ENCODE results near the gene PAK6. TPM values are rescaled to one million over a fixed set of nuclear protein-coding genes. Genes with fewer than 3 reads are reported as not detected.

The PAK6 gene
- 2.4 TPM for polyA plus RNA-seq (2012; ENCODE audit: insufficient read depth, insufficient read length, low read depth)

- Histone ChIP-seq H3K4me1 (no peaks in the 10 kb centered on the region; the same call in 1 of the 2 replicates), H3K36me3 (no peaks in the 10 kb centered on the region), H3K4me3 (ENCODE audit: low read depth, low read length) (peak within 1 kb of the TSS; percentile 47), H3K27me3 (no peaks in the 10 kb centered on the region), H3K9me3 (no peaks in the 10 kb centered on the region)
- TF ChIP-seq, protein P1, sequence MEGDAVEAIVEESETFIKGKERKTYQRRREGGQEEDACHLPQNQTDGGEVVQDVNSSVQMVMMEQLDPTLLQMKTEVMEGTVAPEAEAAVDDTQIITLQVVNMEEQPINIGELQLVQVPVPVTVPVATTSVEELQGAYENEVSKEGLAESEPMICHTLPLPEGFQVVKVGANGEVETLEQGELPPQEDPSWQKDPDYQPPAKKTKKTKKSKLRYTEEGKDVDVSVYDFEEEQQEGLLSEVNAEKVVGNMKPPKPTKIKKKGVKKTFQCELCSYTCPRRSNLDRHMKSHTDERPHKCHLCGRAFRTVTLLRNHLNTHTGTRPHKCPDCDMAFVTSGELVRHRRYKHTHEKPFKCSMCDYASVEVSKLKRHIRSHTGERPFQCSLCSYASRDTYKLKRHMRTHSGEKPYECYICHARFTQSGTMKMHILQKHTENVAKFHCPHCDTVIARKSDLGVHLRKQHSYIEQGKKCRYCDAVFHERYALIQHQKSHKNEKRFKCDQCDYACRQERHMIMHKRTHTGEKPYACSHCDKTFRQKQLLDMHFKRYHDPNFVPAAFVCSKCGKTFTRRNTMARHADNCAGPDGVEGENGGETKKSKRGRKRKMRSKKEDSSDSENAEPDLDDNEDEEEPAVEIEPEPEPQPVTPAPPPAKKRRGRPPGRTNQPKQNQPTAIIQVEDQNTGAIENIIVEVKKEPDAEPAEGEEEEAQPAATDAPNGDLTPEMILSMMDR (IDR thresholded peaks at IDR 0.05; ENCODE audit: low read depth, low read length) = no peak
- peak; percentile 65 for DNase-seq
Measured at GRCh38 chr15:40238532-40239403, at the start of gene PAK6. PAK6 (plus strand) TSS chr15:40239063; CDS start chr15:40264786, 25,723 bp downstream.

- Histone ChIP-seq H3K36me3 (peaks cover 71% of the 10 kb centered on the region), H3K27me3 (no peaks in the 10 kb centered on the region), H3K4me3 (ENCODE audit: low read depth, low read length) (no peak overlapping the region), H3K9me3 (no peaks in the 10 kb centered on the region), H3K4me1 (no peaks in the 10 kb centered on the region)
- TF ChIP-seq, protein P1 (IDR thresholded peaks at IDR 0.05; ENCODE audit: low read depth, low read length) = no peak
- DNase-seq = no peak
Measured at GRCh38 chr15:40190591-40190990, 48.3 kb upstream of the PAK6 start.

DNA sequence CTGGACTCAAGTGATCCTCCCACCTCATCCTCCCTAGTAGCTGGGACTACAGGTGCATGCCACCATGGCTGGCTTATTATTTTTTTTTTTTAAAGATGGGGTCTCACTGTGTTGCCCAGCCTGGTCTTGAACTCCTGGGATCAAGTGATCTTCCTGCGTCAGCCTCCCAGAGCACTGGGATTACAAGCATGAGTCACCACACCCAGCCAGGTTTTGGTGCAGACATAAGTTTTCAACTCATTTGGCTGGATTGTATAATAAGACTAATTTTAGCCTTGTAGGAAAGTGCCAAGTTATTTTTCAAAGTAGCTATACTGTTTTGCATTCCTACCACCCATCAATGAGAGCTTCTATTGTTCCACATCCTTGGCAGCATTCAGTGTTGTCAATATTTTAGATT lies 45.9 kb upstream of the PAK6 start:
- Histone ChIP-seq H3K27me3 (no peaks in the 10 kb centered on the region), H3K4me1 (no peaks in the 10 kb centered on the region), H3K36me3 (peaks cover 77% of the 10 kb centered on the region), H3K4me3 (ENCODE audit: low read depth, low read length) (no peak overlapping the region), H3K9me3 (no peaks in the 10 kb centered on the region)
- TF ChIP-seq, protein P1 (IDR thresholded peaks at IDR 0.05; ENCODE audit: low read depth, low read length) = no peak
- DNase-seq = no peak

GRCh38 chr15:40197434-40197833 lies 41.4 kb upstream of the PAK6 start:
- H3K36me3 ChIP-seq = peaks cover 82% of the 10 kb centered on the region
- H3K9me3 ChIP-seq = no peaks in the 10 kb centered on the region
- no peaks in the 10 kb centered on the region for H3K4me1 ChIP-seq
- TF ChIP-seq, protein P1 (IDR thresholded peaks at IDR 0.05; ENCODE audit: low read depth, low read length) = no peak
- no peak for DNase-seq
- H3K27me3 ChIP-seq = no peaks in the 10 kb centered on the region
- no peak overlapping the region for H3K4me3 ChIP-seq (ENCODE audit: low read depth, low read length)

DNA sequence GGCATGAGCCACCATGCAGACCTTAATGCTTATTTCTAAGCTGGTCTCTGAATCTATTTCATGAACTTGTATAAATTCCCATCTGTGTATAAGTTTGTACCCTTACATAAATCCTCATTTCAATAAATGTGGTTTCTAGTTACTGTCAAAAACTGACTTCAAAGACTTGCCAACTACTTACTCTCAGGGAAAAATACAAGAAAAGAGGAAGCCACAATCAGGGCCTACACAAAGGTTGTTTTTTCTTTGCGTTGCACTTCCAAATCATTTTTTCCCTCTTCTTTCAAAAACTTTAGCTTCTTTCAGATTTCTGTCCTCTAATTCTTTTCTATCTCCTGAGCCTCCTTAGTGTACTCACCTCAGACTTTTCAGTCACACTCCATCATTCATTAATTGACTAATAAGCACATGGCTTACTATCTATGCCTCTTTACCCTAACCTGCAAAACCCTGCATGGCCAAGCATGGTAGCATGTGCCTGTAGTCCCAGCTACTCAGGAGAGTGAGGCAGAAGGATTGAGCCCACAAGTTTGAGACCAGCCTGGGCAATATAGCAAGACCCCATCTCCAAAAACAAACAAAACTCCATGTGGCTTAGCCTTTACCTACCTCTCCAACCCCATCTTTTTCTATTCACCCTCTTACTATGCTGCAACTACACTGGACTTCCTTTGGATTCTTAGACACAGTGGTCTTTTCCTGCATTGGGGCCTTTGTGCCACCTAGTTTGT lies 40.3 kb upstream of the PAK6 start:
- no peaks in the 10 kb centered on the region for H3K27me3 ChIP-seq
- no peaks in the 10 kb centered on the region for H3K4me1 ChIP-seq
- TF ChIP-seq, protein P1 (IDR thresholded peaks at IDR 0.05; ENCODE audit: low read depth, low read length) = no peak
- peaks cover 86% of the 10 kb centered on the region for H3K36me3 ChIP-seq
- no peak overlapping the region for H3K4me3 ChIP-seq (ENCODE audit: low read depth, low read length)
- no peaks in the 10 kb centered on the region for H3K9me3 ChIP-seq
- DNase-seq = no peak
